AG09309 (cell line): Measurements from ENCODE around the gene SNAP25.

Source experiments
- DNase-seq: peaks from one replicate; pipeline ENCODE4 v3.0.0-alpha.2; 2010; ENCODE audit warnings: low read depth
- H3K4me3 ChIP-seq: 2 replicates; pipeline ENCODE4 v1.5.1; 2011; ENCODE audit warnings: mild to moderate bottlenecking, low read depth, low read length, moderate library complexity; ENCODE audit not compliant: control insufficient read depth
- CTCF ChIP-seq: IDR thresholded peaks from 2 replicates; pipeline ENCODE4 v1.5.1; 2011; ENCODE audit warnings: mild to moderate bottlenecking, low read depth, low read length, inconsistent platforms; ENCODE audit not compliant: insufficient read depth, control insufficient read depth; ENCODE audit errors: missing control alignments

Gene SNAP25

GRCh38 chr20:10336959-10337729, 118.5 kb downstream of the SNAP25 start:
- H3K4me3 ChIP-seq, result no peak overlapping the region
- DNase-seq, result no peak
- TF ChIP-seq CTCF, result no peak

- no peak overlapping the region for H3K4me3 ChIP-seq
- DNase-seq, result no peak
- no peak for TF ChIP-seq CTCF
Observed at GRCh38 chr20:10338426-10339180, 120.0 kb downstream of the SNAP25 start.

GRCh38 chr20:10339609-10340008, 121.0 kb downstream of the SNAP25 start:
- no peak overlapping the region for H3K4me3 ChIP-seq
- TF ChIP-seq CTCF, result no peak
- DNase-seq, result no peak

GRCh38 chr20:10342152-10342551, 123.5 kb downstream of the SNAP25 start:
- no peak for TF ChIP-seq CTCF
- no peak for DNase-seq
- no peak overlapping the region for H3K4me3 ChIP-seq

- DNase-seq, result no peak
- no peak overlapping the region for H3K4me3 ChIP-seq
- no peak for TF ChIP-seq CTCF
Observed at GRCh38 chr20:10344953-10345352, 126.3 kb downstream of the SNAP25 start.

- no peak overlapping the region for H3K4me3 ChIP-seq
- no peak for DNase-seq
- no peak for TF ChIP-seq CTCF
Observed at GRCh38 chr20:10347086-10347880, 128.7 kb downstream of the SNAP25 start.
